Measurements from ENCODE around the gene STAC3.

STAC3 gene

GRCh38 chr12:57254506-57255280 lies 3.7 kb upstream of the STAC3 start:
- DNase-seq, result no peak

DNA sequence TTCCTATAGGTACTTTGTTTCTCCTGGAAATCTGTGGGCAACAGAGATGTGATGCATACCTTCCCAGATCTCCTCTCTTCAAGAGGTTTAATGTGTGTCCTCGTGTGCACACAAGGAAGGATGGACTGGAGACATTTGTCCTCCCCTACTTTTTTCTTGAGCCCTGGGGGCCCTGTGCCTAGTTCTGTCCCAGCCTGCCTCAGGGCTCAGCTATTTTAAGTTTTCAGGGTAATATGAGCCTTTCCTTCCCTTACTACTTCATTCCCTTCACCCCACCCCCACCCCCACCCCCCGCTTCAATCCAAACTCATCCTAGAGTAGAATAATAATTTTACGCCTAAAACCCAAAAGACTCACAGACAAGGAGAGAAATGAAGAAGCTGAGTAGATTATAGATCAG lies 446 bp downstream of the STAC3 start:
- DNase-seq, result no peak

DNA sequence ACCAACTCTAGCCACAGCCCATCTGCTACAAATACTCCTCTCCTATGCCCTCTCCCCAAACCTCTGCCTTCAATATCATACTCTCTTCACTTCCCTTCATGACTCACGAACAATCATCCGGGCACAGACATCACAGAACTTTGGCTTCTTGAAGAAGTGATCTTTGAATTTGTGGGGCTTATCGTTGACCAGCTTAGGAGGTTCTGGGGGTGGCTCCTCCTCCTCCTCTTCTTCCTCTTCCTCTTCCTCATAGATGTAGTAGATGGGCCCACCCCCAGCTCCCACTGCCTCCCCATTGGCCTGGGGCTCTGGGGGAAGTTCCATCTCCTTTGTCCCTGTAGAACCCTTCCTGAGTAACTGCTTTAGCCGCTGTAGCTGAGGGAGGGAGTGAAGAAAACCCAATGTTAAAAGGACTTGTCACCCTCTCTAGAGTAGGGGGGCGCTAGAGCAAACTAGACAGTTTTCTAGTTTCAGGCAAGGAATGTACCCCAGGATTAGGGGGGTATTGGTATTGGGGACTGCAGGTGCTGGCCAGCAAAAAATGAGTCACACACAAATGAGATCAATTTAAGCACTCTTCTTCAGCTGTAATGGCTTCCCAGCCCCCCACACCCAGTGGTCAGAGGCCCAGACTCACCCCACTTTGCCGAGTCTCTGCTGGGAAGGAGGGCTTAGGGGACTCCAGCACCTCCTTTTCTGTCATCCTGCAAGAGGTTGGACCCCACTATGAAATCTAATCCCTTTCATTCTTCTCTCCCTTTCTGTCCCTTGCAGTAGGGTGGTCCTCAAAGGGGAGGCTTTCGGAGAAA lies 1.8 kb downstream of the STAC3 start:
- DNase-seq, result no peak

GRCh38 chr12:57247041-57247440 lies 3.9 kb downstream of the STAC3 start:
- DNase-seq, result no peak

GRCh38 chr12:57244312-57244696 lies 6.7 kb downstream of the STAC3 start:
- no peak for DNase-seq

- peak; percentile 75 for DNase-seq
These were observed 7.3 kb downstream of the STAC3 start for GRCh38 chr12:57243521-57244311.

GRCh38 chr12:57242691-57243454 lies 8.1 kb downstream of the STAC3 start:
- peak; percentile 43 for DNase-seq

- no peak for DNase-seq
These were observed 8.7 kb downstream of the STAC3 start for GRCh38 chr12:57242329-57242690.

DNA sequence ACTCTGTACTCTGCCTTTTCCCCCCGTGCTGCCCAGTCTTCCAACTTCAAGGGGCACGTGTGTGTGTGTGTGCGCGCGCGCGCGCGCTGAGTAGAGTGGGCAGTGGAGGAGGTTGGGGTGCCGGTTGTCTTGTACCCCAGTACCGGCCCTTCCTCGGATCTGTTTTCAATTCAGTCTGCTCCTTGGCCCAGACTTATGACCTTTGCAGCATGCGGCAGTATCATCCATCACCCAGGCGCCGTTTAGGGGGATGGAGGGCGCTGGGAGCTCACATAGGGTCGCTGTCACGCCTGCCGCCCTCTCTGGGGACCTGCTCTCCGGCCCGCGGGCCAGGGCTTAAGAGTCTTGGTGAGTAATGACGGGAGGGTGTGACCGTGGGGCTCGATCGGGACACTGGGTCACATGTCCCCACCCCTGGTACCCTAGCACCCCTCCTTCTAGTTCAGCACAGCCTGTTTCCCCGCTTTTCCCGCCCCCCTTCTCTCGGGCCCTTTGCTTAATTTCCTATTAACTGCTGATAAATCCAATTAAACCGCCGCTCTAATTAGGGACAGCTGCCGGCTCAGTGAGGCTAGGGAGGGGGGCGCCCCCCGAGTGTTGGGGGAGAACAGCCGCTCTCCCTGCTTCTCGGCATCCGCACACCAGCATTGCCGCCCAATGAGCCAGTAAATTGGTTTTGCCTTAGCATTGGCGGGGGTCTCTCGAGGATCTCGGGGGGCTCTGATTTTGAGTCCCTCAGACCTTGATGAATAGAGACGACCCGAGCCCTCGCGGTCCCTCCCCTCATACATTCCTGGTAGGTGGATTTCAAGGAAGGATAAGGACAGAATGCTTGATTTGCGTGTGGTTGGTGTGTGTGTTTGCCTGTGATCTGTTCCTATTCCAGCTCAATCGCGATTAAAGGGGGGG lies 9.3 kb downstream of the STAC3 start:
- no peak for DNase-seq

- DNase-seq, result no peak
These were observed 10.0 kb downstream of the STAC3 start for GRCh38 chr12:57240926-57241401.

GRCh38 chr12:57240066-57240921 lies 10.7 kb downstream of the STAC3 start:
- peak; percentile 80 for DNase-seq

DNA sequence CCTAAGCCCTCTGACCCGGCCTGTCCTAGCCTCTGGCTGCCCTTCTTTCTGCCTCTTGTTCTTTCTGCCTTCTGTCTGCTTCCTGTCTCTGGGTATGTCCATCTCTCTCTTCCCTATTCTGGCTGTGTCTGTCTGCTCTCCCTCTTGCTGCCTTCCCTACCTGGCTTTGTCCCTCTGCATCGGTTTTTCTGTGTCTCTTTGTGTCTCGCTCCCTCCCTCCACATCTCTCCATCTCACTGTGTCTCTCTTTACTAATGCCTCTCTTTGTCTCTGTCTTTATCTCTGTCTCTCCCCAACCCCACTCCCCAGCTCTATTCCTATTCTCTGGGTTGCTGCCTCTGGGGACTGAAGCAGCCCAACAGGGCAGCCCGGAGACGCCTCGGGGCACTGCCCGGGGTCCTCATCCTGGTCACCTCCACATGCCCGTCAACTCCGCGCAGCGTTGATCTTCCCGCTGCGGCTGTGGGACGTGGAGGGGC lies 11.4 kb downstream of the STAC3 start:
- DNase-seq, result no peak

- peak; percentile 72 for DNase-seq
These were observed 12.0 kb downstream of the STAC3 start for GRCh38 chr12:57238854-57239554.

GRCh38 chr12:57237932-57238853 lies 12.8 kb downstream of the STAC3 start:
- no peak for DNase-seq

DNA sequence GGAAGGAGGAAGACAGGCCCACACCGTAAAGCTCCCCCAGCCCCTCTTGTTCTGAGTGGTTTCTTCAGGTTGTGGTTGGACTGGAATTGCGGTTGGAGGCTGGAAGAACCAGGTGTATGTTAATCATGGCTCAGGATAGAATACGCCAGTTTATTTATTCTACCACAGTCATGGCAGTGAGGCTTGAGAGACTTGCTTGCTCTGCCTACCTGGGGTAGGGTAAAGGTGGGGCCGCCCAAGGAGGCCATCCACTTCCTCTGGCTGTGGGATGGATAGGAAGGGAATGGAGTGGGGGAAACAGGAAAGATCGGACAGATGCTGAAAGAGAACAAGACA lies 13.4 kb downstream of the STAC3 start:
- no peak for DNase-seq

- DNase-seq, result no peak
These were observed 13.9 kb downstream of the STAC3 start for GRCh38 chr12:57236925-57237595.

GRCh38 chr12:57236201-57236924 lies 14.6 kb downstream of the STAC3 start:
- DNase-seq, result no peak

Data from CD4-positive, alpha-beta T cell treated with Interleukin-4 for 4 hours (primary cell).